Activated naive CD8-positive, alpha-beta T cell (primary cell): ENCODE measurements around the gene ADARB2.

ENCODE experiments used
- H3K27ac Mint-ChIP-seq: one replicate; pipeline ENCODE4 v1.8.0; 2021; ENCODE audit warnings: mixed read lengths
- H3K27me3 Mint-ChIP-seq: one replicate; pipeline ENCODE4 v1.8.0; 2021; ENCODE audit warnings: mixed read lengths
- H3K36me3 Mint-ChIP-seq: one replicate; pipeline ENCODE4 v1.8.0; 2021; ENCODE audit warnings: mixed read lengths
- H3K4me1 Mint-ChIP-seq: one replicate; pipeline ENCODE4 v1.8.0; 2021; ENCODE audit warnings: low read depth, mixed read lengths
- H3K4me3 Mint-ChIP-seq: one replicate; pipeline ENCODE4 v1.8.0; 2021; ENCODE audit warnings: mild to moderate bottlenecking, mixed read lengths
- H3K9me3 Mint-ChIP-seq: one replicate; pipeline ENCODE4 v1.8.0; 2021; ENCODE audit warnings: low read depth, mixed read lengths

ADARB2 gene

GRCh38 chr10:1191752-1192151 lies 545.6 kb downstream of the ADARB2 start:
- H3K36me3 Mint-ChIP-seq = no peaks in the 10 kb centered on the region
- H3K27me3 Mint-ChIP-seq = no peaks in the 10 kb centered on the region
- H3K27ac Mint-ChIP-seq = no peak overlapping the region
- peaks cover 16% of the 10 kb centered on the region for H3K4me1 Mint-ChIP-seq
- H3K9me3 Mint-ChIP-seq = no peaks in the 10 kb centered on the region
- H3K4me3 Mint-ChIP-seq = no peak overlapping the region

DNA sequence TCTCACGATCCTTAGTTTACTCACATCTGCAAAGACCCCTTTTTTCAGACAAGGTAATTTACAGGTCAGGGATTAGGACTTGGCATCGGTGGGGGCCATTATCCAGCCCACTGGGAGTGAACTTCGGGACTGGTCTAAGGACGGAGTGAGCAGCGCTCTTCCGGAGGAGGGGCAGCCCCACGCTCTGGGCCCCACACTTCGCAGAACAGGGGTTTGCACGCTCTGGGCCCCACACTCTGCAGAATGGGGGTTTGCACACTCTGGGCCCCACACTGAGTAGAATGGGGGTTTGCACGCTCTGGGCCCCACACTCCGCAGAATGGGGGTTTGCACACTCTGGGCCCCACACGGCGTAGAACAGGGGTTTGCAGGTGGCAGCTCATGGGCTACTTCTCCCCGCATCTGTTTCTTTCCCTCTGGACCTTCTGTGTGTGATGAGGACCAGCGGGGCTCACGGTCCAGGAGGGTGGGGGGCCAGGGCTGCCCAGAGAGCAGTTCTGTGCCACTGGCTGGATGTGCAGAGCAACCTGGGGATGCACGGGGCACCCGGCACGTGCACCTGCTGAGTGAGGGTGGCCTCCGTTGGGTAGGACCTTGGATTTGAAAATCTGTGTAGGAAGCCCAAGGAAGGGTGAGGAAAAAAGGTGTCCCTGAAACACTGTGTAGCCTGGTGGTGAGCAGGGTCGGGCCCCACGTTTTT lies 546.4 kb downstream of the ADARB2 start:
- H3K27ac Mint-ChIP-seq = no peak overlapping the region
- H3K36me3 Mint-ChIP-seq = no peaks in the 10 kb centered on the region
- no peaks in the 10 kb centered on the region for H3K9me3 Mint-ChIP-seq
- H3K4me1 Mint-ChIP-seq = peaks cover 16% of the 10 kb centered on the region
- no peaks in the 10 kb centered on the region for H3K27me3 Mint-ChIP-seq
- H3K4me3 Mint-ChIP-seq = no peak overlapping the region

DNA sequence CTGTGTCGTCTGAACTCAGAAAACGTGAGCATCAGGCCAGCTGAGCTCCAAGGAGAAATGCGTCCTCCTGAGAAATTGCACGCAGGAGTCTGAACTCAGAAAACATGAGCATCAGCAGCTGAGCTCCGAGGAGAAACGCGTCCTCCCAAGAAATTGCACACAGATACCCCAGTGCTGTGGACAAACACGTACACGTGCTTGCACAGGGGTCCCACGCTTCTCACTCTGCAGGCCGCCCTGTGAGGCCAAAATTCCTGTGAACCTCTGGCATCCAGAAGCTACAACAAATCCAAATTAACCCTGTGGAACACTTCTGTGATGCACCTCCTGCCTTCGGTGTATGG lies 547.3 kb downstream of the ADARB2 start:
- H3K27ac Mint-ChIP-seq = no peak overlapping the region
- no peaks in the 10 kb centered on the region for H3K9me3 Mint-ChIP-seq
- no peaks in the 10 kb centered on the region for H3K27me3 Mint-ChIP-seq
- no peaks in the 10 kb centered on the region for H3K36me3 Mint-ChIP-seq
- H3K4me1 Mint-ChIP-seq = peaks cover 16% of the 10 kb centered on the region
- no peak overlapping the region for H3K4me3 Mint-ChIP-seq

GRCh38 chr10:1189166-1190051 lies 547.9 kb downstream of the ADARB2 start:
- Mint-ChIP-seq H3K4me1 (peaks cover 14% of the 10 kb centered on the region), H3K36me3 (no peaks in the 10 kb centered on the region), H3K27ac (no peak overlapping the region), H3K4me3 (no peak overlapping the region), H3K27me3 (no peaks in the 10 kb centered on the region), H3K9me3 (no peaks in the 10 kb centered on the region)

DNA sequence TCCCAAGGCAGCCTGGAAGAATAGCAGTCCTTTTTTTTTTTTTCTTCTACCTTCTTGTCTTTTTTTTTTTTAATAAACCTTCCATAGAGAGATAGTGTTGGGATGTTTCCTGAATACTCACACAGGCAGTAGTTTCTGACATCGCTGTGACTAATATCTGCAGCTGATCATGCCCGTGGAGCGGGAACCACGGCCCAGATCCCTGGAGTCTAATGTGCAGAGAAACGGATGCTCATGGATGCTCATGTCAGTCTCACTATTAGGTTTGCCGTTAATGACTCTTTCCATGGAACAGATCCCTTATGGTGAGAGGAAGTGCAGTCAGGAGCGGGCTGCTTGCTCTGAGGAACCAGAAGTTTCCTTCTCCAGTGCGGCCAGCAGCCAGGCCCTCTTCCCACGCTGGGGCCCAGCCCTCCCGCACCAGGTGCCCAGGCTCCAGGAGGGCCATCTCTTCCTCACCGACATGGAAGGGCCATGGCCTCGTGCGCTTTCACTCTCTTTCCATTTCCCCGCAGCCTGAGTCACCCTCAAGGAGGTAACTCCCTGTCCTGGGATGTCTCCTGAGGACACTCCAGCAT lies 548.7 kb downstream of the ADARB2 start:
- Mint-ChIP-seq H3K4me3 (no peak overlapping the region), H3K9me3 (no peaks in the 10 kb centered on the region), H3K27ac (no peak overlapping the region), H3K27me3 (no peaks in the 10 kb centered on the region), H3K36me3 (no peaks in the 10 kb centered on the region), H3K4me1 (peaks cover 6% of the 10 kb centered on the region)

DNA sequence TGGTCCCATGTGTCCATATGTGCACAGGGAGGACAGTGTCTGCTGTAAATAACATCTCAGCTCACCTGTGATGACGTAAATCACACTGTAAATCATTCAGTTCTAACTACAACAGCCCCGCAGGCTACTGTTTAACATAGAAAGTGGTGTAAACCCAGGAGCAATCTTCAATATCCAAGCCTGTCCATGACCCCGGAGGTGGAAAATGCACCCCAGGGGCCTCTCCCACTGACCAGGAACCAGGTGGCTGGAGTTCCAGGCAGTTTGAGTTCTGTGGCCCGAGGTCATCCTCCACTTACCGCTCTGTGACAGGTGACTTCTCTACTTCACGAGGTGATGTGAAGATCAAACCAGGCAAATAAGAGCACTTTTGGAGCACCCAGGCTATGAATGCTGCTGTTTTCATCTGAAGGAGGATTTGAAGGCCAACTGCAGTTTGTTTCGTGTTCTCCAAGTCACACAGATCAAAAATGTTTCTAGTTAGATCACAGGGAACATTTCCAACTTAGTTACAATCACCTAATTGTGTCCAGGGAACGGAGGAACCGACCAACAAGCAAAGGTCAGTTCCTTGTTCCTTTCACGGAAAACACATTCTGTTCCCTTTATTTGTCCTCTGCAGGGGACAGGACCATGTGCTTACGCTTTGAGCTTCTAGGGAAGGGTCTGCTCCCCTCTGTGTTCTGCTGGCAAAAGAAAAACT lies 549.3 kb downstream of the ADARB2 start:
- H3K9me3 Mint-ChIP-seq = no peaks in the 10 kb centered on the region
- no peaks in the 10 kb centered on the region for H3K36me3 Mint-ChIP-seq
- H3K27ac Mint-ChIP-seq = no peak overlapping the region
- H3K27me3 Mint-ChIP-seq = no peaks in the 10 kb centered on the region
- no peak overlapping the region for H3K4me3 Mint-ChIP-seq
- H3K4me1 Mint-ChIP-seq = no peaks in the 10 kb centered on the region

DNA sequence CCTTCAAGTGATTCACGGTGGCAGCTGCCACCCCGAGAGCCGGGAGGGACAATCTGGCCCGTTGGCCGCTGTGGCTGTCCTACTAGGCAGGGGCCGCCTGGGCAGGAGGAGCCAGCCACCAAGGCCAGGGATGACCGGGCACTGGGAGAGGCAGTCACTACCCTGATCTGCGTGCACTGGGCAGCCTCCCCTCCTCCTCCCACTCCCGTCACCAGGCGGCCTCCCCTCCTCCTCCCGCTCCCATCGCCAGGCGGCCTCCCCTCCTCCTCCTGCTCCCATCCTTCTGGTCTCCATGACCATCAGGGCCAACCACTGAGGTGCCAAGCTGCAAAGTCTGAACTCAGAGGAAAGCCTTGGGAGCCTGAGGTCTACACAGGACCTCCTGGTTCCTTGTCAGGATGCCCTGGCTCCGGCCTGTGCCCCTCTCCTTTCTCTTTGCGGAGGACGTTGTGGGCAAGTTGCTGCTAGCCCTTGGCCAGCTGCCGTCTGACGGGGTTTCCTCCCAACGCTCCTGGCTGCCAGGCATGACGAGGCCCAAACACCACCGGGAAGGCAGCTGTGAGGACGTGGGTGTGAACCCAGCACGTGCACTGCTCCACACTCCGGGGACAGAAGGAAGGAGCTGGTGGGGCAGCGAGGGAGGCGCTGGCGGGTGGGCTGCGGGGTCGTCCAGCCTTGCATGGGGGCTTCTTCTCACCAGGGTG lies 550.0 kb downstream of the ADARB2 start:
- H3K4me1 Mint-ChIP-seq = no peaks in the 10 kb centered on the region
- H3K27ac Mint-ChIP-seq = no peak overlapping the region
- H3K4me3 Mint-ChIP-seq = no peak overlapping the region
- H3K9me3 Mint-ChIP-seq = no peaks in the 10 kb centered on the region
- H3K27me3 Mint-ChIP-seq = no peaks in the 10 kb centered on the region
- H3K36me3 Mint-ChIP-seq = no peaks in the 10 kb centered on the region

DNA sequence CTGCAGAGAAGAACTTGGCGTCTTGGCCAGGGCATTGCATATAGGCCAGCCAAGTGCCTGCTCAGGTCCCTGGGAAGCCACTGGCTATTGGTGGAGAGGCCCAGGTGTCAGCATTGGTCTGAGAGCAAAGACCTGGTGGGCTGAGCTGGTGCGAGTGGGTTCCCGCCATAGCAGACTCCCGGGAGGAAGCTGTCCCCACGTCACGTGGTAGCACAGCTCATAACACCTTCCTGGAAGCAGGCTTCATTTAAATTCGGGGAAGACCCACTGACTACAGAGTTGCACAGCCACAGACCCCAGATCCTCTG lies 550.7 kb downstream of the ADARB2 start:
- H3K27me3 Mint-ChIP-seq = no peaks in the 10 kb centered on the region
- H3K4me1 Mint-ChIP-seq = no peaks in the 10 kb centered on the region
- no peaks in the 10 kb centered on the region for H3K36me3 Mint-ChIP-seq
- no peaks in the 10 kb centered on the region for H3K9me3 Mint-ChIP-seq
- H3K4me3 Mint-ChIP-seq = no peak overlapping the region
- H3K27ac Mint-ChIP-seq = no peak overlapping the region

DNA sequence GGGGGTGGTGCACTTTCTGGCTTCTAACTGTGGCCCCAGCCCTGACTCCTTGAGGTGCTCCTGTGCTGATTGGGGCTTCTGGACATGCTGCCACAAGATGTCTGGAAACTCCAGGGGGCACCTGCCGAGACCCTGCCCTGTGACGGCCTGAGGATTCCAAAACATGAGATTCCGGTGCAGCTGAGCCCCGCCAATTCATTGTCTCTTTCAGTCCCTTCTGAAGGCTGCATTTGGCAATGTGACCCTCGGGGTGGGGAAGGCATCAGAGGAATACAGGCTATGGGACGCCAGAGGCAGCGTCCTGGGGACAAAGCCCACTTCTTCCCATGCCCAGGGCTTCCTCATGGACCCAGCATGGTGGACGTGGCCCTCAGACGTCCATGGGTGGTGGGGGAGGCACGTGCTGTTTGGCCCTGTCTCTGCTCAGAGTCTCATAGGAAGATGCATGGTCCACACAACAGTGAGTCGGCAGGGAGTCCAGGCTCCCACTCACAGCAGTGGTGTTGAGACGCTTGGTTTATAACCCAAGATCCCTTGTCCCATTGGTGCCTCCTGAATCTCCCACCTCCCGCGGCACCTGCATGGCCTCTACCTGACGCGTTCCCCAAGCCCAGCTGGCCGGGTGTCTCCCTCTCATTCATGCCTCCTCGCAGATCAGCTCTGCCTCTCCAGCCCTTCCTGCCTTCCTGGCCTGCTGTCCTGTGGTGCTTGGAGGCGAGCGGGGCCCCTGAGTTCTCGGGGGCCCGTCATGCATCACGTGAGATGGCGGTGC lies 551.2 kb downstream of the ADARB2 start:
- Mint-ChIP-seq H3K4me1 (no peaks in the 10 kb centered on the region), H3K27ac (no peak overlapping the region), H3K4me3 (no peak overlapping the region), H3K9me3 (no peaks in the 10 kb centered on the region), H3K27me3 (no peaks in the 10 kb centered on the region), H3K36me3 (no peaks in the 10 kb centered on the region)

GRCh38 chr10:1184541-1185430 lies 552.5 kb downstream of the ADARB2 start:
- H3K4me1 Mint-ChIP-seq = no peaks in the 10 kb centered on the region
- no peaks in the 10 kb centered on the region for H3K9me3 Mint-ChIP-seq
- no peaks in the 10 kb centered on the region for H3K36me3 Mint-ChIP-seq
- no peaks in the 10 kb centered on the region for H3K27me3 Mint-ChIP-seq
- H3K4me3 Mint-ChIP-seq = no peak overlapping the region
- no peak overlapping the region for H3K27ac Mint-ChIP-seq

GRCh38 chr10:1183701-1184100 lies 553.6 kb downstream of the ADARB2 start:
- H3K27me3 Mint-ChIP-seq = no peaks in the 10 kb centered on the region
- no peak overlapping the region for H3K4me3 Mint-ChIP-seq
- H3K9me3 Mint-ChIP-seq = no peaks in the 10 kb centered on the region
- no peaks in the 10 kb centered on the region for H3K4me1 Mint-ChIP-seq
- no peak overlapping the region for H3K27ac Mint-ChIP-seq
- no peaks in the 10 kb centered on the region for H3K36me3 Mint-ChIP-seq

- H3K4me3 Mint-ChIP-seq = no peak overlapping the region
- no peak overlapping the region for H3K27ac Mint-ChIP-seq
- no peaks in the 10 kb centered on the region for H3K36me3 Mint-ChIP-seq
- H3K9me3 Mint-ChIP-seq = no peaks in the 10 kb centered on the region
- H3K4me1 Mint-ChIP-seq = no peaks in the 10 kb centered on the region
- no peaks in the 10 kb centered on the region for H3K27me3 Mint-ChIP-seq
Measured at GRCh38 chr10:1183033-1183396, 554.3 kb downstream of the ADARB2 start.

GRCh38 chr10:1182280-1183032 lies 554.9 kb downstream of the ADARB2 start:
- no peaks in the 10 kb centered on the region for H3K4me1 Mint-ChIP-seq
- no peaks in the 10 kb centered on the region for H3K36me3 Mint-ChIP-seq
- no peaks in the 10 kb centered on the region for H3K27me3 Mint-ChIP-seq

More at GRCh38 chr10:1182280-1183032, 554.9 kb downstream of the ADARB2 start:
- Mint-ChIP-seq H3K27ac (no peak overlapping the region), H3K4me3 (no peak overlapping the region), H3K9me3 (no peaks in the 10 kb centered on the region)
